GM18517 (cell line): ENCODE measurements around the gene APOC4.
"Not testable (repeated sequence)": the region's sequence is repeated elsewhere in the genome, so short reads cannot be mapped to it uniquely, and the experiment has no call there.

Experiments used
- ATAC-seq: cut with Tn5 transposase; IDR thresholded peaks from one replicate; pipeline ENCODE4 v1.9.1; 2021; ENCODE audit warnings: mild to moderate bottlenecking, moderate library complexity; ENCODE audit not compliant: unreplicated experiment

The APOC4 gene

DNA sequence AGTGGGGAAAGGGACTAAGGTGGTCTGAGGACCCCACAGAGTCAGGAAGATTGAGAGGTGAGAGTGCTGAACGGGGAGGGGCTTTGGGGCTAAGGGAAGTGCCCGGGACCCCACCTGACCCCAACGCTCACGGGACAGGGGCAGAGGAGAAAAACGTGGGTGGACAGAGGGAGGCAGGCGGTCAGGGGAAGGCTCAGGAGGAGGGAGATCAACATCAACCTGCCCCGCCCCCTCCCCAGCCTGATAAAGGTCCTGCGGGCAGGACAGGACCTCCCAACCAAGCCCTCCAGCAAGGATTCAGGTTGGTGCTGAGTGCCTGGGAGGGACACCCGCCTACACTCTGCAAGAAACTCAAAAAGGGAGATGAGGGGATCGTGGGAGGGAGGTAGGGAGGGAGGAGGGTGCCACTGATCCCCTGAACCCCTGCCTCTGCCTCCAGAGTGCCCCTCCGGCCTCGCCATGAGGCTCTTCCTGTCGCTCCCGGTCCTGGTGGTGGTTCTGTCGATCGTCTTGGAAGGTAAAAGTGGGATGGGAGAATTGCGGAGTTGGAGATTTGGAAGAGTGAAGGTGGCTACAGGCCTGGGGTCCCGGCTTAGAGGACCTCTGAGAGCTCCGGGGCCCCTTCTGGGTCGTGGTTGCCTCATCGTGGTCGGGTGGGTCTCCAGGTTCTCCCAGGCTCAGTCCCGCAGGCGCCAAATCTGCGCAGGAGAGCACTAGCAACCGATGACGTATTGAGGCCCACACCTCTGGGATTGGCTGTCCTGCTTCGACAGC, 27.4 kb upstream of the APOC4 start, which contains the start of gene APOC1:
APOC1 (plus strand) TSS at position 176 of the 774 bp plus-strand sequence; CDS start at position 460, 284 bp downstream.
- ATAC-seq = peak; percentile 88

DNA sequence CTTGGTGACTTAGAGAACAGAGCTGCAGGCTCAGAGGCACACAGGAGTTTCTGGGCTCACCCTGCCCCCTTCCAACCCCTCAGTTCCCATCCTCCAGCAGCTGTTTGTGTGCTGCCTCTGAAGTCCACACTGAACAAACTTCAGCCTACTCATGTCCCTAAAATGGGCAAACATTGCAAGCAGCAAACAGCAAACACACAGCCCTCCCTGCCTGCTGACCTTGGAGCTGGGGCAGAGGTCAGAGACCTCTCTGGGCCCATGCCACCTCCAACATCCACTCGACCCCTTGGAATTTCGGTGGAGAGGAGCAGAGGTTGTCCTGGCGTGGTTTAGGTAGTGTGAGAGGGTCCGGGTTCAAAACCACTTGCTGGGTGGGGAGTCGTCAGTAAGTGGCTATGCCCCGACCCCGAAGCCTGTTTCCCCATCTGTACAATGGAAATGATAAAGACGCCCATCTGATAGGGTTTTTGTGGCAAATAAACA, 17.8 kb upstream of the APOC4 start:
- no peak for ATAC-seq

DNA sequence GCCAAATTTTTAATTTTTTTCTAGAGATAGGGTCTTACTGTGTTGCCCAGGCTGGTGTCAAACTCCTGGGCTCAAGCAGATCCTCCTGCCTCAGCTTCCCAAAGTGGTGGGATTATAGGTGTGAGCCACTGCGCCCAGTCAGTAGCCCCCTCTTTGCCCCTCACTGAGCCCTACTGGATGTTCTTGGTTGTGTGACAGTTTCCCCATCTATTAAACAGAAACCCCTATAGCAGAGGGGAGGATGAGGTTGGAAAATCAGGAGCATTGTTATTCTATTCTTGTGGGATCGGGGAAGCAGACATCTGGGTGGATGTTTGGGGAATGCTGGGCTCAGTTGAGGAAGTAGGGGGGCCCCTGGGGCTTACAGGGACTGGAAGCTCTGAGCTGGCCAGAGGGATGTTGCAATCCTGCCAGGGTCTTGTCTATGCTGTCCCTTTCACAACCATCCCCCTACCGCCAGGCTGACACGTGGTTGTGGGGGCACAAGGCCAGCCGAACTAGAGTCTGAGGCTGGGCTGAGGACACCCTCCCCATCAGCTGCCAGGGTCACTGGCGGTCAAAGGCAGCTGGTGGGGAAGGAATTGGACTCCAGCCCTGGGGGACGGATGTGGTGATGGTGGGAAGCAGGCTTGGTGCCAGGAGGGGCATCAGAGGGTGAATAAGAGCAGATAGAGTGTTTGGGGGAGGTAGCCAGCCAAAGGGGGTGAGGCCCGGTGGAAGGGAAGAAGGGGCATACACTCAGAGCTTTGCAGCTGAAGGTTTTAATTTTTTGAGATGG, 16.7 kb upstream of the APOC4 start:
- ATAC-seq = no peak

DNA sequence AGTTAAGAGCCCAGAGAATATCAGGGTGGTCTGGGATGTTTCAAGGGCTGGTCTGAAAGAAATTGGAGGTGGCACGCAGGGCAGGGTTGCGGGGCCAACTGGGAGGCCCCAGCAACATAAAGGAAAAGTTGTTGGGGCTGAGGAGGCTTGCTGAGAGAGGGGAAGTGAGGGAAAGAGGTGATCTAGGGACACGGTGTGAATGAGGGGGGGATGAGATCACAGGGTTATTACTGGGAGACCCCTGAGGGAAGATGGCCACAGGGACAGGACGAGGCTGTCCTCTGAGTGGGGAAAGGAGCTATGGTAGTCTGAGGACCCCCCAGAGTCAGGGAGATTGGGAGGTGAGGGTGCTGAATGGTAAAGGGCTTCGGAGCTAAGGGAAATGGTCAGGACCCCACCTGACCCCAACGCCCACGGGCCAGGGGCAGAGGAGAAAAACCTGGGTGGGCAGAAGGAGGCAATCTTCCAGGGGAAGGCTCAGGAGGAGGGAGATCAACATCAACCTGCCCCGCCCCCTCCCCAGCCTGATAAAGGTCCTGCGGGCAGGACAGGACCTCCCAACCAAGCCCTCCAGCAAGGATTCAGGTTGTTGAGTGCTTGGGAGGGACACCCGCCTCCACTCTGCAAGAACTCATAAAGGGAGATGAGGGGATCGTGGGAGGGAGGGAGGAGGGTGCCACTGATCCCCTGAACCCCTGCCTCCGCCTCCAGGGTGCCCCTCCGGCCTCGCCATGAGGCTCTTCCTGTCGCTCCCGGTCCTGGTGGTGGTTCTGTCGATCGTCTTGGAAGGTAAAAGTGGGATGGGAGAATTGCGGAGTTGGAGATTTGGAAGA, 15.6 kb upstream of the APOC4 start:
- not testable (repeated sequence) for ATAC-seq

DNA sequence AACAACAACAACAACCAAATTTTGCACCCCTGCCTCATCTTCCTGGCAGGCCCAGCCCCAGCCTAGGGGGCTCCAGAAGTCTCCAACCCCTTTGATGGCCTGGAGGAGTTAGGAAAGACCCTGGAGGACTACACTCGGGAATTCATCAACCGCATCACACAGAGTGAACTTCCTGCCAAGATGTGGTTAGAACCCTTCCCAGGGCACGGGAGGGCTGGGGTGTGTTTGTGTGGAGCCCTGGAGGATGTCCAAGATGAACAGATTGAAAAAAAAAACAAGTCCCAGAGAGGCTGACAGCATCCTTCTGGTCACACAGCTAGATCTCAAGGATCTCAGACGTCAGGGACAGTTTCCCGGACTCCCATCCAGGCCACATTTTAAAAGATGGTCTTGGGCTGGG, 14.3 kb upstream of the APOC4 start:
- ATAC-seq = no peak

DNA sequence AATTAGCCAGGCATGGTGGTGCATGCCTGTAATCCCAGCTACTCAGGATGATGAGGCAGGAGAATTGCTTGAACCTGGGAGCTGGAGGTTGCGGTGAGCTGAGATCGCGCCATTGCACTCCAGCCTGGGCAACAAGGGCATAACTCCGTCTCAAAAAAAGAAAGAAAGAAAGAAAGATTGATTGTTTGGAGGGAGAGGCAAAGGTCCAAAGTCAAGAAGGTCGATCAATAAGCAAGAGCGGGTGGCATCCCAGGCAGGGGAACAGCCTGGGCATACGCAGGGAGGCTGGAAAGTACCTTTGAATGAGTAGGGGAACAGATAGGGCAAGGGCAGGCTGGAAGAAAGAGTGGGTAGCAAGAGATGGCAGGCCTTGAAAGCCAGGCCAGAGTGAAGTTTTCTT, 11.9 kb upstream of the APOC4 start:
- no peak for ATAC-seq

DNA sequence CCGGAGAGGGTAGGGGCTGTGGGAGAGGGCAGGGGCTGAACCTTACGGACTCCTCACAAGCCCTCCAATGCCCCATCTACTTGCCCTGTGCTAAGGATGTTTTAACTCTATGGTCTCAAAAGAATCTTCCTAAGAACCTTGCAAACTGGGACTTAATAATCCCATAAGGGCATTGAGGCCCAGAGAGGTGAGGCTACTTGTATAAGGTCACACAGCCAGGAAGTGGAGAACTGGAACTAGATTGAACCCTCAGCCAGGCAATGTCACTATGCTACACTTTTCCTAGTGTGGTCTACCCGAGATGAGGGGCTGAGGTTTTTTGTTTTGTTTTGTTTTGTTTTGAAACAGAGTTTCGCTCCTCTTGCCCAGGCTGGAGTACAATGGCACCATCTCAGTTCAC, 10.5 kb upstream of the APOC4 start:
- no peak for ATAC-seq

DNA sequence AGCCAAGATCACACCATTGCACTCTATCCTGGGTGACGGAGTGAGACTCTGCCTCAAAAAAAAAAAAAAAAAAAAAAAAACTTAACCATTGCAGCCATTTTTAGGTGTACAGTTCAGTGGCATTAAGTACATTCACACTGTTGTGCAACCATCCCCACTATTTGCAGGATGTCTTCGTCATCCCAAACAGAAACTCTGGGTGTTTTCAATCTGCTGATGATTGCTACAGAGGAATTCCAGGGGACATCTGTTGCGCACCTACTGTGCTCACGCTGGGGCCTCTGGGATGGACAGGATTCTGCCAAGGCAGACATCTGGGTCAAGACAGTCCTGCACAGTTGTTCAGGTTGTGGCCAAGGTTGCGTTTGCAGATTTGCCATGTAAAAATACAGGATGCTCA, 2.4 kb upstream of the APOC4 start:
- no peak for ATAC-seq

DNA sequence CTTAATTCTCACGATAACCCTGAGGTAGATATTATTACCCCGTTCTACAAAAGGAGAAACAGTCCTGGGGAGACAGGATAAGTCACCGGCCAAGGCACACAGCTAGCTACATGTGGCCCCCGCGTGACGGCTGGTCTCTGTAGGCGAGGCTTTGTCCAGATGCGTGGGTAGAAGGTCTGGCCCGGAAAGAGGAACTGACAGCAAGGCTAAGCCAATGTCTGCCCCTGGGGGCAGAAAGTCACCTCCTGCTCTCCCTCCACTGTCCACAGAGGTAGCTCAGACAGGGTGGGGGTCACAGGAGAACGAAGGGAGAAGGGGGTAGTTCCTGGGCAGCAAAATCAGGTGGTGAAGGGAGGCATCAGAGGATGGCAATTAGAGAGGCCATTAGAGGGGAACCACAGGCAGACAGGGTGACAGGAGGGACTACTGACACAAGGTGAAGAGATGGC, 1.8 kb downstream of the APOC4 start:
- ATAC-seq = peak; percentile 75

DNA sequence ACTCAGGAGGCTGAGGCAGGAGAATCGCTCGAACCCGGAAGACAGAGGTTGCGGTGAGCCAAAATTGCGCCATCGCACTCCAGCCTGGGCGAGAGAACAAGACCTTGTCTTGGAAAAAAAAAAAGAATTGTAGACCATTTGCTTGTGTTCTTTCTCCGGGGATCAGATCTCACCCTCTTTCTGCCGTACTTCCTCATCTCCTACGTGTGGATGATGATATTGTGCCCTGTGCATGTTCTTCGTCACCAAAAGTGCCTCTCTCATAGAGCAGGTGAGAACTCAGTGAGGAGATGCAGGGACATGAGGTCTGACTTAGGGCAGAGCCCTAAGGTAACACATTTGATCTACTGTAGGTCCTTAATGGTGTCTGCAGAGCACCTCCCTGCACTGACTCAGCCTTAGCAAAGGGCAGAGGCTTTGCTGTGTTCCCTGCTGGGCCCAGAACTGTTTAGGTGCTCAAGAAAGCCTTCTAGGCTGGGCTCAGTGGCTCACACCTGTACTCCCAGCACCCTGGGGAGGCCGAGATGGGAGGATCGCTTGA, 5.1 kb downstream of the APOC4 start:
- ATAC-seq = no peak

DNA sequence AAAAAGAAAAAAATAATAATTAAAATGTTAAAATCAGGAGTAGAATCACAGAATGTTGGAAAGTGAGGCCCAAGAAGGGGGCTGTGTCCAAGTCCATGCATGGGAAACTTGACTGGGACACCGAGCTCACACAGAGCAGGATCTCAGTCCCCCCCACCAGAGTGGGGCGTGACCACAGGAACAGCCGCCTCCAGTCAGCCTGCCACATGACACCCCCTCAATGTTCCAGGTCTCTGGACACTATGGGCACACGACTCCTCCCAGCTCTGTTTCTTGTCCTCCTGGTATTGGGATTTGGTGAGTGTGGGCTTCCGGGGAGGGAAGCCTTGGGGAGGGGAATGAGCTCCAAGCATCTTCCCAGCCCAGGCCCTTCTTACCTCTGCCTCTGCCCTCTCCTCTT, 6.2 kb downstream of the APOC4 start:
- ATAC-seq = no peak

DNA sequence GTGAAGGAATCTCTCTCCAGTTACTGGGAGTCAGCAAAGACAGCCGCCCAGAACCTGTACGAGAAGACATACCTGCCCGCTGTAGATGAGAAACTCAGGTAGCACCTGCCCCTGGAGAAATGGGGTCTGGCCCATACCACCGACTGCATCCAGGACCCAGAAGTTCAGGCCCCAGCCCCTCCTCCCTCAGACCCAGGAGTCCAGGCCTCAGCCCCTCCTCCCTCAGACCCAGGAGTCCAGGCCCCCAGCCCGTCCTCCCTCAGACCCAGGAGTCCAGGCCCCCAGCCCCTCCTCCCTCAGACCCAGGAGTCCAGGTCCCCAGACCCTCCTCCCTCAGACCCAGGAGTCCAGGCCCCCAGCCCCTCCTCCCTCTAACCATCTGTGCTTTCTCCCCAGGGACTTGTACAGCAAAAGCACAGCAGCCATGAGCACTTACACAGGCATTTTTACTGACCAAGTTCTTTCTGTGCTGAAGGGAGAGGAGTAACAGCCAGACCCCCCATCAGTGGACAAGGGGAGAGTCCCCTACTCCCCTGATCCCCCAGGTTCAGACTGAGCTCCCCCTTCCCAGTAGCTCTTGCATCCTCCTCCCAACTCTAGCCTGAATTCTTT, 6.8 kb downstream of the APOC4 start:
- no peak for ATAC-seq

DNA sequence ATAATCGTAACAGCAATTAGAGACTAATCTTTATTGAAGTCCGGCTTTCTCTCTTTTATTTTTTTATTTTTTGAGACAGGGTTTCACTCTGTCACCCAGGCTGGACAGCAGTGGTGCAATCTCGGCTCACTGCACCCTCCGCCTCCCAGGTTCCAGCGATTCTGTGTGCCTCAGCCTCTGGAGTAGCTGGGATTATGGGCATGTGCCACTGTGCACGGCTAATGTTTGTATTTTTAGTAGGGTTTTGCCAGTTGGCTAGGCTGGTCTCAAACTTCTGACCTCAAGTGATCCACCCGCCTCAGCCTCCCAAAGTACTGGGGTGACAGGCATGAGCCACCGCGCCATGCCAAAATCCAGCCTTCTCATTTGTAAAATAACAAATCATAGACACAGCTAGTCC, 7.5 kb downstream of the APOC4 start:
- ATAC-seq = no peak

DNA sequence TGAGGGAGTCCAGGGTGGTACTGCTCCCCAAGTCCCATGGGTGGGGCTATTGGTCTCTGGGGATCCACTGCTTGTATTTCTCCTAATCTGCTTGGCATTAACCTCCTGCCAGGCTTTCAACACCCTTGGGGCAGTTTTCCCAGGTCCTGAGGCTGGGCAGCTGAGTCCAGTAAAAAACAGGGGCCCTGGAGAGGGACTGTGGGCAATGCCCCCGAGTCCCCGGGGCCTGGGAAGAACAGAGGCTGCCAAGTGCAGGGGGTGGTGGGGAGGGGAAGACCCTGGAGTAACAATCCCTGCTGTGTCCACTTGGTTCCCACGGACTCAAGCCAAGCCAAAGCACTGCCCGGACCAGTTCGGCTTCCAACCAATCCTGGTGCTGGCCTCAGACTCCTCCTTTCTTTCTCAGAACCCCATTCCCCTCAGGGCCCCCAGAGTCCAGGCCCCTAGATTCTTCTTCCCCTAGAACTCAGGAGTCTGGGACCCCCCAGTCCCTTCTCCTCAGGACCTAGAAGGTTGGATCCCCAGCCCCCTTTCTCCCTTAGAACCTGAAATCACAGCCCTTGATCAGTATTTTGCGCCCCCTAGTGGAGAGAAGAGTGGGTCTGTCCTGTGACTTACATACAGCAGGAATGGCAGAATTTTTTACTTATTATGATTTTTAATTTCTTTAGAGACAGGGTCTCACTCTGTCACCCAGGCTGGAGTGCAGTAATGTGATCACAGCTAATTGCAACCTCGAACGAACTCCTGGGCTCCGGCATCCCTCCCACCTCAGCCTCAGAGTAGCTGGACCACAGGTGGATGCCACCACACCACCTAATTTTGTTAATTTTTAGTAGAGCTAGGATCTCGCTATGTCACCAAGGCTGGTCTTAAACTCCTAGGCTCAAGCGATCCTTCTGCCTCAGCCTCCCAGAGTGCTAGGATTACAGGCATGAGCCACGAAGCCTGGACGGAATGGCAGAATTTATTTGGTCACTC, 9.4 kb downstream of the APOC4 start:
- no peak for ATAC-seq

DNA sequence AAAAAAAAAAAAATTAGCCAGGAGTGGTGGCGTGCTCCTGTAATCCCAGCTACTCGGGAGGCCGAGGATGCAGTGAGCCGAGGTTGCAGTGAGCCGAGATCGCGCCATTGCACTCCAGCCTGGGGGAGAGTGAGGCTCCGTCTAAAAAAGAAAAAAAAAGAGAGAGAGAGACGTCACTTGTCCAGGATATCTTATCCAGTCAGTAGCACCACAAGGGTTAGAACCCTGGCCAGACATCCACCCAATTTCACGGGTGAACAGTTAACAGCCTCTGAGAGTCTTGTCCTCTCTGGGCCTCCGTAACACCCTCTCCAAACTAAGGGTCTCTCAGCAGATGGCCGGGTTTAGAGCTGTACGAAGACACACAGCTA, 12.2 kb downstream of the APOC4 start:
- ATAC-seq = peak; percentile 6

DNA sequence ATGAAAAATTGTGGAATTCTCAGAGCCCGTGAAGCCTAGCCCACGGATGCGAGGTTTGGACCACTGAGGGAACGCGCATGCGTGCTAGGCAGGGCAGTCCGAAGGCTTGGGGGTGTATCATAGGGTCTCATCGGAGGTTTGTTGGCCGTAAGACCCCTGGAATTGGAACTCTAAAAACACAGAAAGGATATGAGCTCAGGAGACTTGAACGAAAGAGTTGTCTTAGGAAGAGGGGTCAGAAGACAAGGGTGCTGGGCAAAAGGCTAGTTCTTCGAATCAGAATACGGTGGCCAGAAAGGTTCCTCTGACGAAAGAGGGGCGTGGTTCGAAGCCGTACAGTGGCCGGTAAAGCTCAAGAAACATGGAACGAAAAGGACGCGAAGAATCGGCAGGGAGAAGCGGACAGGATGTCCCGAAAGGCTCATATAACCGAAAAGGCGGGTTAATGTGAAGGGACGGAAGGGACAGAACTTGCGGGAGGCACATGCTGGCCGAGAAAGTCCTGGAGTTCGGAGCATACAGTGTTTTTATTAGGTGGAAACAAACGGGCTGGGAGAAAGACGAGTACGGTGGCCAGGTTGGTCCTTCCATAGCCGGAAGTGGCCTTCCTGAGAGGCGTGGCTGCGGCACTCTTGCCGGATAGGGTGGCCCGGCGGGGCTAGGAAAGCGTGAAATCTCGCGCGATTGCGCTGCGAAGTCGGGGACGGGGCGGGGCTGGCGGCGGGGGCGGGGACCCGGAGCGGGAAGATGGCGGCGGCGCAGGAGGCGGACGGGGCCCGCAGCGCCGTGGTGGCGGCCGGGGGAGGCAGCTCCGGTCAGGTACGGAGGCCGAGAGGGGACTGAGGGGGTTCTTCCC, 12.8 kb downstream of the APOC4 start, which contains the start of gene CLPTM1:
CLPTM1 (plus strand) TSS at position 732 of the 856 bp plus-strand sequence; CDS start at position 748, 16 bp downstream.
- ATAC-seq = peak; percentile 72

DNA sequence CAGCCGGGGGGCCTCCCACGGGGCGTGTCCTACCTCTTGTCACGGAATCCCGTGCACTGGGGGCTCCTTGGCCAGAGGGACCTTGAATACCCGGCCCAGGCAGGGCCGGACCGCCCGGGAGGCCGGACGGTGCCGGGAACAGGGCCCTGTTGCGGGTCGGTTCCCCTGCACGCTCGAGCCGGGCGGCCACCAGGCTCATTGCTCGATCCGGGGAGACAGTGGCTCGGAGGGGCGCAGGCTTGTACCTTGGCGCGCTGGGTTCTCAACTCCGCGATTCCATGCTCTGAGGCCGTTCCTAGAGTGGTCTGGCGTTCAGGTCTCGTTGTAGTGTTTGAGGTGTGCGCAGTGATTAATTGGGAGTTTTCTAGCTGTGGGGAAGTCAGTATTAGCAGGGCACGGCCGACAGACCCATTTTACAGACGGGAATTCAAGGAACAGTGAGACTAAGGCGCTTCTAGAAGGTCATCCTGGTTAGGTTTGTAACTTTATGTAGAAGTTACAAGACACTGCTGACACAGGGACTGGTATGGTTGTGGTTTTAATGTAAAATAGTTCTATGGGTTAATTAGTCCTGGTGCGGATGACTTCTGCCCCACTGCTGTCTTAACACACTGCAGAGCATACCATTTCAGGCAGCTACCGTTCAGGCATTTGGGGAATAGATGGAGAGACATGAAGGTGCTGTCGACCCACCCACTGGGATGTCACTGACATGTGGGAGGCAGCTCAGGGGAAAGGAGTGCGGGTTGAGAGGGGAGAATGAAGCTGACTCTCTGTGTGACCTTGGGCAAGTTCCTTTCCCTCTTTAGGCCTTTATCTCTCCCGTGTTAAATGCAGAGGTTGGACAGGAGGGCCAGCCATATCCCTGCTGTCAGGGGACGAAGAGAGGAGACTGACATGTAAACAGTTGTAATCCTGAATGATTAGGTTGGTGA, 13.7 kb downstream of the APOC4 start:
- ATAC-seq = peak; percentile 11
